Upper lobe of left lung (tissue), 4 donors: ENCODE results near the gene NEDD4L.

Experiments used
- CTCF ChIP-seq, 6 experiments: fragments of 450-650 bp in 4 of 6; fragments of 200-600 bp in 2 of 6; sonication (generic) in 2 of 6; IDR thresholded peaks; one replicate each; pipeline ENCODE4 v1.5.1; 2016 to 2019; ENCODE audit warnings: antibody characterized with exemption in 6 of 6
- EP300 ChIP-seq, 4 donors: sonication (generic); formaldehyde crosslinking; IDR thresholded peaks; one replicate each; pipeline ENCODE4 v1.5.1; 2017; ENCODE audit warnings: antibody characterized with exemption in 4 of 4, control low read depth in 2 of 4
- POLR2A ChIP-seq, 4 donors: fragments of 450-650 bp; IDR thresholded peaks; one replicate each; pipeline ENCODE4 v1.5.1; 2016 to 2017; ENCODE audit warnings: antibody characterized with exemption in 4 of 4, mild to moderate bottlenecking in 2 of 4
- POLR2AphosphoS5 ChIP-seq, 2 donors: sonication (generic); formaldehyde crosslinking; IDR thresholded peaks; one replicate each; pipeline ENCODE4 v1.5.1; 2017; ENCODE audit warnings: antibody characterized with exemption in 2 of 2

- TF ChIP-seq EP300 (IDR thresholded peaks at IDR 0.05) = no peak
- TF ChIP-seq CTCF (IDR thresholded peaks at IDR 0.05) = no peak
- TF ChIP-seq POLR2AphosphoS5 (IDR thresholded peaks at IDR 0.05) = no peak
- TF ChIP-seq POLR2A (IDR thresholded peaks at IDR 0.05) = no peak
Measured at GRCh38 chr18:58375051-58375450, 331.0 kb downstream of the NEDD4L start.
